HEK293 (cell line): ENCODE measurements around the gene IL18R1.
"Not testable (repeated sequence)": the region's sequence is repeated elsewhere in the genome, so short reads cannot be mapped to it uniquely, and the experiment has no call there.

ENCODE experiments used
- CTCF ChIA-PET: fragments of 350-600 bp; formaldehyde crosslinking; extraction: SDS; loops from one replicate; lab custom pipeline; 2021; ENCODE audit warnings: antibody characterized with exemption; lab: Yijun Ruan, JAX
- POLR2A ChIA-PET: fragments of 300-600 bp; formaldehyde crosslinking; extraction: SDS; loops from one replicate; lab custom pipeline; 2020; ENCODE audit warnings: antibody characterized with exemption, inconsistent platforms; lab: Yijun Ruan, JAX
- H3K27ac ChIP-seq: fragments of 200-500 bp; sonication (Bioruptor generic); 2 replicates; pipeline ENCODE4 v1.5.1; 2014; ENCODE audit warnings: low read depth, low read length, control low read depth, inconsistent platforms; ENCODE audit errors: extremely low read depth
- H3K36me3 ChIP-seq, 2 experiments: fragments of 200-500 bp in 1 of 2; sonication (Bioruptor generic) in 1 of 2; 1 replicate in 1 of 2; 2 replicates in 1 of 2; pipeline ENCODE4 v1.5.1; 2014 to 2017; ENCODE audit warnings: inconsistent platforms in 2 of 2, low read length in 2 of 2; ENCODE audit not compliant: control insufficient read depth in 2 of 2, insufficient read depth in 1 of 2
- H3K4me1 ChIP-seq: fragments of 200-500 bp; sonication (Bioruptor generic); 2 replicates; pipeline ENCODE4 v1.5.1; 2014; ENCODE audit warnings: mild to moderate bottlenecking, low read length, inconsistent platforms; ENCODE audit not compliant: control insufficient read depth, insufficient read depth
- H3K4me3 ChIP-seq: 2 replicates; pipeline ENCODE4 v1.5.1; 2011; ENCODE audit warnings: low read depth, mild to moderate bottlenecking, control low read depth, low read length, moderate library complexity
- H3K9me3 ChIP-seq: fragments of 200-500 bp; sonication (Bioruptor generic); 2 replicates; pipeline ENCODE4 v1.5.1; 2014; ENCODE audit warnings: low read depth, low read length, inconsistent platforms; ENCODE audit not compliant: control insufficient read depth, insufficient read depth
- EGR2 ChIP-seq: fragments of 450-650 bp; formaldehyde crosslinking; IDR thresholded peaks from 2 replicates; pipeline ENCODE4 v1.5.1; 2016; ENCODE audit warnings: low read depth, missing biosample characterization, missing genetic modification characterization
- GLI2 ChIP-seq: fragments of 450-650 bp; formaldehyde crosslinking; IDR thresholded peaks from 2 replicates; pipeline ENCODE4; 2017; ENCODE audit warnings: missing biosample characterization, missing genetic modification characterization, low read depth, borderline replicate concordance
- HOXA7 ChIP-seq: sonication (generic); formaldehyde crosslinking; IDR thresholded peaks from 2 replicates; pipeline ENCODE4 v1.8.1; 2022; ENCODE audit warnings: missing genetic modification reagents, borderline replicate concordance
- SP7 ChIP-seq: fragments of 450-650 bp; formaldehyde crosslinking; IDR thresholded peaks from 2 replicates; pipeline ENCODE4 v1.5.1; 2016; ENCODE audit warnings: missing biosample characterization, missing genetic modification characterization
- ZBTB48 ChIP-seq: fragments of 450-650 bp; formaldehyde crosslinking; IDR thresholded peaks from 2 replicates; pipeline ENCODE4 v1.5.1; 2016; ENCODE audit warnings: missing biosample characterization, missing genetic modification characterization
- ZNF148 ChIP-seq: fragments of 450-650 bp; formaldehyde crosslinking; IDR thresholded peaks from 2 replicates; pipeline ENCODE4 v1.5.0; 2017; ENCODE audit warnings: missing biosample characterization, missing genetic modification characterization, borderline replicate concordance
- ZNF16 ChIP-seq: fragments of 450-650 bp; formaldehyde crosslinking; IDR thresholded peaks from 2 replicates; pipeline ENCODE4 v1.5.1; 2016; ENCODE audit warnings: low read depth, missing biosample characterization, missing genetic modification characterization
- ZNF335 ChIP-seq: fragments of 450-650 bp; formaldehyde crosslinking; conservative IDR thresholded peaks from 2 replicates; pipeline ENCODE4 v1.5.1; 2016; ENCODE audit warnings: missing biosample characterization, missing genetic modification characterization
- ZNF777 ChIP-seq: fragments of 450-650 bp; formaldehyde crosslinking; IDR thresholded peaks from 2 replicates; pipeline ENCODE4 v1.5.1; 2017; ENCODE audit warnings: missing biosample characterization, missing genetic modification characterization, borderline replicate concordance
- ZNF843 ChIP-seq: fragments of 450-650 bp; formaldehyde crosslinking; IDR thresholded peaks from 2 replicates; pipeline ENCODE4 v1.5.1; 2016; ENCODE audit warnings: missing biosample characterization, missing genetic modification characterization
- ZSCAN30 ChIP-seq: fragments of 450-650 bp; IDR thresholded peaks from 2 replicates; pipeline ENCODE4 v1.5.1; 2018; ENCODE audit warnings: missing biosample characterization, mild to moderate bottlenecking, missing genetic modification characterization, moderate library complexity
- TF ChIP-seq, protein P1 (sequence below): fragments of 450-650 bp; formaldehyde crosslinking; IDR thresholded peaks from 2 replicates; pipeline ENCODE4 v1.5.1; 2016; ENCODE audit warnings: missing biosample characterization, missing genetic modification characterization
- TF ChIP-seq, protein P2 (sequence below): fragments of 450-650 bp; formaldehyde crosslinking; optimal IDR thresholded peaks from 2 replicates; pipeline ENCODE3; 2016; ENCODE audit warnings: missing biosample characterization, mild to moderate bottlenecking, missing genetic modification characterization
- TF ChIP-seq, protein P3 (sequence below): fragments of 450-650 bp; formaldehyde crosslinking; IDR thresholded peaks from 2 replicates; pipeline ENCODE4 v1.5.1; 2016; ENCODE audit warnings: missing biosample characterization, missing genetic modification characterization
- TF ChIP-seq, protein P4 (sequence below): fragments of 450-650 bp; formaldehyde crosslinking; IDR thresholded peaks from 2 replicates; pipeline ENCODE4 v1.5.1; 2016; ENCODE audit warnings: missing biosample characterization, missing genetic modification characterization

IL18R1 gene

GRCh38 chr2:102321941-102322719 is 33.5 kb upstream of the IL18R1 start:
- no peak overlapping the region for H3K27ac ChIP-seq
- no peak for TF ChIP-seq SP7 (tag by site-specific recombination)
- TF ChIP-seq, protein P1, sequence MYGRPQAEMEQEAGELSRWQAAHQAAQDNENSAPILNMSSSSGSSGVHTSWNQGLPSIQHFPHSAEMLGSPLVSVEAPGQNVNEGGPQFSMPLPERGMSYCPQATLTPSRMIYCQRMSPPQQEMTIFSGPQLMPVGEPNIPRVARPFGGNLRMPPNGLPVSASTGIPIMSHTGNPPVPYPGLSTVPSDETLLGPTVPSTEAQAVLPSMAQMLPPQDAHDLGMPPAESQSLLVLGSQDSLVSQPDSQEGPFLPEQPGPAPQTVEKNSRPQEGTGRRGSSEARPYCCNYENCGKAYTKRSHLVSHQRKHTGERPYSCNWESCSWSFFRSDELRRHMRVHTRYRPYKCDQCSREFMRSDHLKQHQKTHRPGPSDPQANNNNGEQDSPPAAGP (tag by site-specific recombination) = no peak
- no peak for TF ChIP-seq ZSCAN30 (tag by site-specific recombination)
- TF ChIP-seq, protein P2, sequence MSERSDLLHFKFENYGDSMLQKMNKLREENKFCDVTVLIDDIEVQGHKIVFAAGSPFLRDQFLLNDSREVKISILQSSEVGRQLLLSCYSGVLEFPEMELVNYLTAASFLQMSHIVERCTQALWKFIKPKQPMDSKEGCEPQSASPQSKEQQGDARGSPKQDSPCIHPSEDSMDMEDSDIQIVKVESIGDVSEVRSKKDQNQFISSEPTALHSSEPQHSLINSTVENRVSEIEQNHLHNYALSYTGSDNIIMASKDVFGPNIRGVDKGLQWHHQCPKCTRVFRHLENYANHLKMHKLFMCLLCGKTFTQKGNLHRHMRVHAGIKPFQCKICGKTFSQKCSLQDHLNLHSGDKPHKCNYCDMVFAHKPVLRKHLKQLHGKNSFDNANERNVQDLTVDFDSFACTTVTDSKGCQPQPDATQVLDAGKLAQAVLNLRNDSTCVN = no peak
- TF ChIP-seq ZNF777 (tag by site-specific recombination) = no peak
- no peak for TF ChIP-seq ZNF148
- no peak for TF ChIP-seq ZNF843
- TF ChIP-seq, protein P3, sequence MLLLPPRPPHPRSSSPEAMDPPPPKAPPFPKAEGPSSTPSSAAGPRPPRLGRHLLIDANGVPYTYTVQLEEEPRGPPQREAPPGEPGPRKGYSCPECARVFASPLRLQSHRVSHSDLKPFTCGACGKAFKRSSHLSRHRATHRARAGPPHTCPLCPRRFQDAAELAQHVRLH = no peak
- TF ChIP-seq, protein P4, sequence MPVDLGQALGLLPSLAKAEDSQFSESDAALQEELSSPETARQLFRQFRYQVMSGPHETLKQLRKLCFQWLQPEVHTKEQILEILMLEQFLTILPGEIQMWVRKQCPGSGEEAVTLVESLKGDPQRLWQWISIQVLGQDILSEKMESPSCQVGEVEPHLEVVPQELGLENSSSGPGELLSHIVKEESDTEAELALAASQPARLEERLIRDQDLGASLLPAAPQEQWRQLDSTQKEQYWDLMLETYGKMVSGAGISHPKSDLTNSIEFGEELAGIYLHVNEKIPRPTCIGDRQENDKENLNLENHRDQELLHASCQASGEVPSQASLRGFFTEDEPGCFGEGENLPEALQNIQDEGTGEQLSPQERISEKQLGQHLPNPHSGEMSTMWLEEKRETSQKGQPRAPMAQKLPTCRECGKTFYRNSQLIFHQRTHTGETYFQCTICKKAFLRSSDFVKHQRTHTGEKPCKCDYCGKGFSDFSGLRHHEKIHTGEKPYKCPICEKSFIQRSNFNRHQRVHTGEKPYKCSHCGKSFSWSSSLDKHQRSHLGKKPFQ = no peak
- no peak for TF ChIP-seq GLI2
- no peak for TF ChIP-seq ZNF335
- TF ChIP-seq EGR2 = no peak
- TF ChIP-seq ZBTB48 = no peak
- no peak for TF ChIP-seq ZNF16 (tag by site-specific recombination)
- no peak for TF ChIP-seq HOXA7 (CRISPR knock-in tag)
- H3K4me3 ChIP-seq = no peak overlapping the region
- CTCF ChIA-PET = no interaction called here
- POLR2A ChIA-PET = no interaction called here
- no peaks in the 10 kb centered on the region for H3K4me1 ChIP-seq
- no peaks in the 10 kb centered on the region for H3K36me3 ChIP-seq
- H3K9me3 ChIP-seq = no peaks in the 10 kb centered on the region

DNA sequence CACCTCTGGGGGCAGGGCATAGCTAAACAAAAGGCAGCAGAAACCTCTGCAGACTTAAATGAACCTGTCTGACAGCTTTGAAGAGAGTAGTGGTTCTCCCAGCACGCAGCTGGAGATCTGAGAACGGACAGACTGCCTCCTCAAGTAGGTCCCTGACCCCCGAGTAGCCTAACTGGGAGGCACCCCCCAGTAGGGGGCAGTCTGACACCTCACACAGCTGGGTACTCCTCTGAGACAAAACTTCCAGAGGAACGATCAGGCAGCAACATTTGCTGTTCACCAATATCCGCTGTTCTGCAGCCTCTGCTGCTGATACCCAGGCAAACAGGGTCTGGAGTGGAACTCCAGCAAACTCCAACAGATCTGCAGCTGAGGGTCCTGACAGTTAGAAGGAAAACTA is 30.7 kb upstream of the IL18R1 start:
- H3K27ac ChIP-seq, H3K9me3 ChIP-seq, H3K36me3 ChIP-seq, H3K4me3 ChIP-seq, POLR2A ChIA-PET, H3K4me1 ChIP-seq: not testable (repeated sequence)
- CTCF ChIA-PET = interaction anchor here (0.7 kb wide), 2 partner anchors 13 to 89 kb away, joined by 3 to 4 read pairs; no protein-coding TSS in a partner anchor
